Retinal pigment epithelial cell (primary cell): Measurements from ENCODE around the gene ATG14.

ENCODE experiments used
- DNase-seq: peaks from one replicate; pipeline ENCODE4 v3.0.0-alpha.2; 2010; ENCODE audit warnings: low read depth
- H3K4me3 ChIP-seq: 2 replicates; pipeline ENCODE4 v1.5.1; 2011; ENCODE audit warnings: mild to moderate bottlenecking, low read length, control low read depth, moderate library complexity
- CTCF ChIP-seq: conservative IDR thresholded peaks from 2 replicates; pipeline ENCODE4 v1.5.1; 2011; ENCODE audit warnings: low read depth, low read length, control low read depth, inconsistent platforms

ATG14 gene

GRCh38 chr14:55323910-55324309 lies 87.7 kb downstream of the ATG14 start:
- no peak overlapping the region for H3K4me3 ChIP-seq
- TF ChIP-seq CTCF, result no peak
- no peak for DNase-seq

DNA sequence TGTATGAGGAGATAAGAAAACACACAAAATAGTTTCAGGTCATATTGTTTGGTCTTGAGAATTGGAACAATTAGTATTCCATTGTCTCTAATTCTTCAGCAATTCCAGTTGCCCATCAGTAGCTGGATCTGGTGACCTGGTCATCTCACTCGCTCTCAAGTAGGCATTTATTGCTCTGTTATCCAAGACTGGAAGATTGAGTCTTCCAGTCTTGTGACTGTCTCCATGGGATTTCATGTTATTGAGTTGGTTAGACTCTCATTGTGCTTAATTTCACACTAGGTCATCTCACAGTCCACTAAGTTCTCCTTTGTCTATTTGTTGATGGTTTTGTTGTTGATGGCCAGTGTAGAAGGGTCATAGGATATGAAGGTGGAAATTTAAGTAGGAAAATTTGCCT lies 92.9 kb downstream of the ATG14 start:
- TF ChIP-seq CTCF, result no peak
- H3K4me3 ChIP-seq, result no peak overlapping the region
- DNase-seq, result no peak

GRCh38 chr14:55317542-55318306 lies 93.9 kb downstream of the ATG14 start:
- DNase-seq, result no peak
- no peak for TF ChIP-seq CTCF
- no peak overlapping the region for H3K4me3 ChIP-seq

DNA sequence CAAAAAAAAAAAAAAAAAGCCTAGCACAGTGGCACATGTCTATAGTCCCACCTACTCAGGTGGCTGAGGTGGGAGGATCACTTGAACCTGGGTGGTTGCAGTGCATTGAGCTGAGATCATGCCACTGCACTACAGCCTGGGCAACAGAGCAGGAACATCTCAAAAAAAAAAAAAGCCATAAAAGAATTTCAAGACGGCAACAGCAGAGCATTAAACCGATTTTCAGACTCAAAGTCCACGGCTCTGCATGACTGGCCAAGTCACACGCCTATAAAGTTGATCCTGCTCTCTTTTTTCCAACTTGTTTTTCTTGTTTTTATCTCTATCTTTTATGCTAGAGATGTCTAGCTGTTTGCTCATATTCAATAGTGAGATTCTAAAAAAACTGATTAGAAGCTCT lies 95.1 kb downstream of the ATG14 start:
- DNase-seq, result no peak
- H3K4me3 ChIP-seq, result no peak overlapping the region
- no peak for TF ChIP-seq CTCF
